ENCODE data around the gene RERE. TPM values are rescaled to one million over a fixed set of nuclear protein-coding genes. Genes with fewer than 3 reads are reported as not detected.

The RERE gene
- total RNA-seq, 1 experiment from 2014 or later: 217 TPM

DNA sequence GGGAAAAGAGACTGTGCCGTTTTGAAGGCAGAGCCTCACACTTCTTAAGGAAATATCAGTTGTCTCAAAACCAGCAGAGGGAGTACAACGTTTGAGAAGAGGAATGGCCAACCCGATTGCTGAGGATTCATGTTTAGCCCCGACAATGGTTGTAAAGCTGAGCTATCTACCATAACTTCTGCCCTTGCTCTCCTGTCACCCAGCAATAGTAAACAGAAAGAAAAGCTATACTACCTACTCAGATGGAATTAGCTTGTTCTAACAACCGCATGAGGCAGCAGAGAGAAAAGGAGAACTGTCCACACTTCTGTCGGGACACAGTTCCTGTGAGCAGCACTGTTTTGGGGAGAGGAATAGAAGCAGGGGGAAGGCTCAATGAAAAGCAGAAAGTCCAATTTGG, 408.3 kb downstream of the RERE start:
- H3K27ac ChIP-seq (ENCODE audit: low read length): peak overlapping the region; percentile 99

DNA sequence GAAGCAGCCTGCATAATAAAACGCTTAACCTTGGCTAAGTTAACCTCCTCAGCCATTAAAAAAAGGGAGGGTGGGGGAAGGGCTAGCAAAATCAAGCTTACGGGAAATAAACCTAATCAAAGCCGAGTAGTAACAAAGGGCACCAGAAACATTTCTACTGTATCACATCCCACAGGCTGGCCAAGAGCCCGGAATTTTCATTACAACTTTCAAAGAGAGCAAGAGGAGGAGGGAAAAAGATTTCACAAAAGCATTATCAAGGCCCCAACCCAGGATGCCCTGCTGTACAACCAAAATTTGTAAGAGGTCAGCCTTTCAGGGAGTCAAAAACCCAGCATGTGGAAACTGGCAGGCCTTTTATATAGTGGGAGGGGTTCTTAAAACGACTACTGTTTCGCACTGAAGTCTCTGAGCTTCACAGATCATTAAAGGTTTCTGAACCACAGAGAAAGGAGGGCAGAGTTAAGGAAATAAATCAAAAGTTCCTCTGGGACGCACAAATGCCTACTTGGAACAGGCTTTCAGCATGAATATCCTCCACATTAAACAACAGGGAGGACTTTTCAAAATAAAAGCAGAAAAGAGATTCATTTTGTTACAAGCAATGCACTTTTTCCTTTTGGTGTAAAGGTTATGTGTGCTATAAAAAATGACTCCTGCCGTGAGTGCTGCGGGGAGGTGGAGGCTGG, 409.1 kb downstream of the RERE start:
- BruUV-seq (replicated peaks): no TSS peak
- in situ Hi-C loops (cut with HindIII; ENCODE audit: low pct_unique_long_range_greater_than_20kb, low sequenced_read_pairs) (no loop called here), intact Hi-C loops (cut with micrococcal nuclease; ENCODE audit: unreplicated experiment) (no loop called here)
- no peak for DNase-seq (ENCODE audit: low read depth, low spot score)
- TF ChIP-seq TCF7L2 (IDR thresholded peaks at IDR 0.05; ENCODE audit: low read depth, low read length): peak; percentile 81; the same call in 1 of the 2 replicates
- TF ChIP-seq POLR2AphosphoS5 (IDR thresholded peaks at IDR 0.05; ENCODE audit: low read depth, low read length): no peak; the same call in 1 of the 2 replicates
- H3K9me3 ChIP-seq (ENCODE audit: control insufficient read depth, insufficient read depth, low read depth, low read length): no peaks in the 10 kb centered on the region
- peaks cover 66% of the 10 kb centered on the region for H3K4me1 ChIP-seq (ENCODE audit: control insufficient read depth, insufficient read depth, low read length)
- peak; percentile 31; the same call in 1 of the 2 replicates for ATAC-seq
- ChIA-PET CTCF (no interaction called here), POLR2A (interaction anchor here (0.6 to 0.7 kb wide), 2 partner anchors 11 to 47 kb away, joined by 3 to 4 read pairs; no protein-coding TSS in a partner anchor)
- H3K27me3 ChIP-seq (ENCODE audit: control insufficient read depth, insufficient read depth, low read length): no peaks in the 10 kb centered on the region
- H3K36me3 ChIP-seq (ENCODE audit: control insufficient read depth, insufficient read depth, low read length): peaks cover 14% of the 10 kb centered on the region
- H3K27ac ChIP-seq (ENCODE audit: low read length): peak overlapping the region; percentile 99
- H3K4me3 ChIP-seq (ENCODE audit: low read depth in 2 of 2, low read length in 2 of 2): no peak overlapping the region

More for the DNA sequence above, 408.3 kb downstream of the RERE start:
- Histone ChIP-seq H3K4me1 (ENCODE audit: control insufficient read depth, insufficient read depth, low read length) (peaks cover 74% of the 10 kb centered on the region), H3K9me3 (ENCODE audit: control insufficient read depth, insufficient read depth, low read depth, low read length) (no peaks in the 10 kb centered on the region), H3K27me3 (ENCODE audit: control insufficient read depth, insufficient read depth, low read length) (no peaks in the 10 kb centered on the region), H3K36me3 (ENCODE audit: control insufficient read depth, insufficient read depth, low read length) (peaks cover 14% of the 10 kb centered on the region), H3K4me3 (ENCODE audit: low read depth in 2 of 2, low read length in 2 of 2) (no peak overlapping the region)
- in situ Hi-C loops (cut with HindIII; ENCODE audit: low pct_unique_long_range_greater_than_20kb, low sequenced_read_pairs): no loop called here
- BruUV-seq (replicated peaks): no TSS peak
- no peak for DNase-seq (ENCODE audit: low read depth, low spot score)
- ChIA-PET POLR2A (no interaction called here), CTCF (interaction anchor here (0.5 to 1.0 kb wide), 7 partner anchors 10 to 318 kb away, joined by 3 to 5 read pairs (median 3); no protein-coding TSS in a partner anchor)
- intact Hi-C loops (cut with micrococcal nuclease; ENCODE audit: unreplicated experiment): no loop called here
- TF ChIP-seq SIN3A (IDR thresholded peaks at IDR 0.05; ENCODE audit: borderline replicate concordance, insufficient read depth, low read depth, low read length) (no peak), POLR2AphosphoS5 (IDR thresholded peaks at IDR 0.05; ENCODE audit: low read depth, low read length) (0 out of 2 replicates have a peak, but pooled peaks have one; percentile 24)
- TF ChIP-seq, protein P1, sequence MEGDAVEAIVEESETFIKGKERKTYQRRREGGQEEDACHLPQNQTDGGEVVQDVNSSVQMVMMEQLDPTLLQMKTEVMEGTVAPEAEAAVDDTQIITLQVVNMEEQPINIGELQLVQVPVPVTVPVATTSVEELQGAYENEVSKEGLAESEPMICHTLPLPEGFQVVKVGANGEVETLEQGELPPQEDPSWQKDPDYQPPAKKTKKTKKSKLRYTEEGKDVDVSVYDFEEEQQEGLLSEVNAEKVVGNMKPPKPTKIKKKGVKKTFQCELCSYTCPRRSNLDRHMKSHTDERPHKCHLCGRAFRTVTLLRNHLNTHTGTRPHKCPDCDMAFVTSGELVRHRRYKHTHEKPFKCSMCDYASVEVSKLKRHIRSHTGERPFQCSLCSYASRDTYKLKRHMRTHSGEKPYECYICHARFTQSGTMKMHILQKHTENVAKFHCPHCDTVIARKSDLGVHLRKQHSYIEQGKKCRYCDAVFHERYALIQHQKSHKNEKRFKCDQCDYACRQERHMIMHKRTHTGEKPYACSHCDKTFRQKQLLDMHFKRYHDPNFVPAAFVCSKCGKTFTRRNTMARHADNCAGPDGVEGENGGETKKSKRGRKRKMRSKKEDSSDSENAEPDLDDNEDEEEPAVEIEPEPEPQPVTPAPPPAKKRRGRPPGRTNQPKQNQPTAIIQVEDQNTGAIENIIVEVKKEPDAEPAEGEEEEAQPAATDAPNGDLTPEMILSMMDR (IDR thresholded peaks at IDR 0.05): peak; percentile 70
- ATAC-seq: peak; percentile 54; the same call in 1 of the 2 replicates

DNA sequence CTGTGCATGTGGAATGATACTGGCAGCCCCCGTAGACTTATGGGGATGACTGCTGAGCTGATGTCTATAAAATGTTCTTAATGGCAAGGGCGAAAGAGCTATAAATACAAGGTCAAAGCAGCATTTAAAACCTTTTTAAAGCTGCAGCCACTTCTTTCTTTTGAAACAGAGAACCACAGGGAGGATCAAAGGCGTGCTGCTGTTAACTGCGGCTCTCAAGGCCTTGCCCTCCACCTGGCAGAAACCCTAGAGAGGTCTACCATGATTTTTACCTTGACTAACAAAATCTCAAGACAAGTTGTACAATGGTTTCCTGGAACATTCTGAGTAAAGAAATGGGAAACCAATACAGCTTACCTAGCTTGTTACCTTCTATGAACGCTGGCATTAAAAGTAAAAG, 409.8 kb downstream of the RERE start:
- POLR2A ChIA-PET: interaction anchor here (0.6 to 0.7 kb wide), 2 partner anchors 12 to 47 kb away, joined by 3 to 4 read pairs; no protein-coding TSS in a partner anchor
- in situ Hi-C loops (cut with HindIII; ENCODE audit: low pct_unique_long_range_greater_than_20kb, low sequenced_read_pairs): no loop called here
- DNase-seq (ENCODE audit: low read depth, low spot score) (no peak), ATAC-seq (no peak)
- Histone ChIP-seq H3K36me3 (ENCODE audit: control insufficient read depth, insufficient read depth, low read length) (peaks cover 14% of the 10 kb centered on the region), H3K4me3 (ENCODE audit: low read depth in 2 of 2, low read length in 2 of 2) (no peak overlapping the region), H3K27me3 (ENCODE audit: control insufficient read depth, insufficient read depth, low read length) (no peaks in the 10 kb centered on the region), H3K9me3 (ENCODE audit: control insufficient read depth, insufficient read depth, low read depth, low read length) (no peaks in the 10 kb centered on the region), H3K27ac (ENCODE audit: low read length) (peak overlapping the region; percentile 99), H3K4me1 (ENCODE audit: control insufficient read depth, insufficient read depth, low read length) (peaks cover 59% of the 10 kb centered on the region)
- intact Hi-C loops (cut with micrococcal nuclease; ENCODE audit: unreplicated experiment): no loop called here
- CTCF ChIA-PET: no interaction called here
- no TSS peak for BruUV-seq (replicated peaks)
- 0 out of 2 replicates have a peak, but pooled peaks have one; percentile 2 for TF ChIP-seq TCF7L2 (IDR thresholded peaks at IDR 0.05; ENCODE audit: low read depth, low read length)
- TF ChIP-seq, protein P1 (IDR thresholded peaks at IDR 0.05): no peak

Data from Panc1 (cell line).